ENCODE measurements around the gene RBFOX1.

The RBFOX1 gene

DNA sequence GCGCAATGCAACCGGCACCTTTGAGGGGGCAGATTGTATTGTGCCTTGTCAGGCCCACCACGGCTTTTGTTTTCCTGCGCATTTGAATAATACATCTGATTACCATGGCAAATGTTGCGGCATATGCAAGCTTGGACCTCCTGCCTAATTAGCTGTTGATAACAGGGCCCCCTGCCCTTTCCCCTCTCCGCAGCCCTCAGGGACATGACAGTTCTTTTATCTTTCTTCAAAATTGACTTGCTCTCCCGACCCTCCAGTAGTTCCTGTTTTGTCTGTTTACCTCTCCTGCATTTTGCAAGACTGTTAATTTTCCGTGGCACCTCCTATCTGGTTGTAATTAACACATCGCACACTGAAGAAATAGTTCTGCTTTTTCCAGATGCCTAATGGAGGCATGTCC, 86.8 kb downstream of the RBFOX1 start:
- no peaks in the 10 kb centered on the region for H3K9me2 ChIP-seq (replicated peaks; ENCODE audit: low read depth, low read length)
- H4K20me1 ChIP-seq (ENCODE audit: insufficient read depth, low read length, poor library complexity, severe bottlenecking): no peaks in the 10 kb centered on the region
- no peak overlapping the region for H2AFZ ChIP-seq (ENCODE audit: low read length)
- H3K4me2 ChIP-seq (ENCODE audit: low read depth, low read length, poor library complexity, severe bottlenecking): no peak overlapping the region
- no peak overlapping the region for H3K4me3 ChIP-seq (ENCODE audit: low read length, poor library complexity, severe bottlenecking)
- H3F3A ChIP-seq (ENCODE audit: low read depth): no peaks in the 10 kb centered on the region
- no peak overlapping the region for H3K9ac ChIP-seq (ENCODE audit: low read depth, low read length, poor library complexity, severe bottlenecking)
- H3K4me1 ChIP-seq (ENCODE audit: insufficient read depth, low read length, poor library complexity, severe bottlenecking): no peaks in the 10 kb centered on the region
- H3K79me2 ChIP-seq (ENCODE audit: insufficient read depth, low read length): no peaks in the 10 kb centered on the region
- H3K27me3 ChIP-seq (ENCODE audit: insufficient read depth, low read length, poor library complexity, severe bottlenecking): no peaks in the 10 kb centered on the region
- H3K9me3 ChIP-seq (ENCODE audit: insufficient read depth, low read depth, low read length): no peaks in the 10 kb centered on the region
- TF ChIP-seq EZH2phosphoT487 (IDR thresholded peaks at IDR 0.05; ENCODE audit: borderline replicate concordance) (no peak), CTCF (conservative IDR thresholded peaks at IDR 0.05; ENCODE audit: low read length) (no peak)
- no peaks in the 10 kb centered on the region for H3K36me3 ChIP-seq (ENCODE audit: insufficient read depth, low read length)

- no peaks in the 10 kb centered on the region for H3K9me3 ChIP-seq (ENCODE audit: insufficient read depth, low read depth, low read length)
- H3K4me3 ChIP-seq (ENCODE audit: low read length, poor library complexity, severe bottlenecking): no peak overlapping the region
- H3K36me3 ChIP-seq (ENCODE audit: insufficient read depth, low read length): no peaks in the 10 kb centered on the region
- no peak overlapping the region for H3K4me2 ChIP-seq (ENCODE audit: low read depth, low read length, poor library complexity, severe bottlenecking)
- no peak overlapping the region for H3K9ac ChIP-seq (ENCODE audit: low read depth, low read length, poor library complexity, severe bottlenecking)
- no peaks in the 10 kb centered on the region for H3F3A ChIP-seq (ENCODE audit: low read depth)
- no peaks in the 10 kb centered on the region for H3K79me2 ChIP-seq (ENCODE audit: insufficient read depth, low read length)
- H2AFZ ChIP-seq (ENCODE audit: low read length): no peak overlapping the region
- H3K27me3 ChIP-seq (ENCODE audit: insufficient read depth, low read length, poor library complexity, severe bottlenecking): no peaks in the 10 kb centered on the region
- TF ChIP-seq EZH2phosphoT487 (IDR thresholded peaks at IDR 0.05; ENCODE audit: borderline replicate concordance): no peak
- no peak for TF ChIP-seq CTCF (conservative IDR thresholded peaks at IDR 0.05; ENCODE audit: low read length)
- H3K9me2 ChIP-seq (replicated peaks; ENCODE audit: low read depth, low read length): no peaks in the 10 kb centered on the region
- H4K20me1 ChIP-seq (ENCODE audit: insufficient read depth, low read length, poor library complexity, severe bottlenecking): no peaks in the 10 kb centered on the region
- no peaks in the 10 kb centered on the region for H3K4me1 ChIP-seq (ENCODE audit: insufficient read depth, low read length, poor library complexity, severe bottlenecking)
Measured at GRCh38 chr16:7420079-7420478, 87.4 kb downstream of the RBFOX1 start.

GRCh38 chr16:7420843-7421242, 88.2 kb downstream of the RBFOX1 start:
- Histone ChIP-seq H3K4me3 (ENCODE audit: low read length, poor library complexity, severe bottlenecking) (no peak overlapping the region), H2AFZ (ENCODE audit: low read length) (no peak overlapping the region), H3K36me3 (ENCODE audit: insufficient read depth, low read length) (no peaks in the 10 kb centered on the region), H3K4me1 (ENCODE audit: insufficient read depth, low read length, poor library complexity, severe bottlenecking) (no peaks in the 10 kb centered on the region), H3K27me3 (ENCODE audit: insufficient read depth, low read length, poor library complexity, severe bottlenecking) (no peaks in the 10 kb centered on the region), H3K9me3 (ENCODE audit: insufficient read depth, low read depth, low read length) (no peaks in the 10 kb centered on the region), H4K20me1 (ENCODE audit: insufficient read depth, low read length, poor library complexity, severe bottlenecking) (no peaks in the 10 kb centered on the region), H3K9me2 (replicated peaks; ENCODE audit: low read depth, low read length) (no peaks in the 10 kb centered on the region), H3K79me2 (ENCODE audit: insufficient read depth, low read length) (no peaks in the 10 kb centered on the region), H3K4me2 (ENCODE audit: low read depth, low read length, poor library complexity, severe bottlenecking) (no peak overlapping the region), H3K9ac (ENCODE audit: low read depth, low read length, poor library complexity, severe bottlenecking) (no peak overlapping the region), H3F3A (ENCODE audit: low read depth) (no peaks in the 10 kb centered on the region)
- TF ChIP-seq EZH2phosphoT487 (IDR thresholded peaks at IDR 0.05; ENCODE audit: borderline replicate concordance): no peak
- TF ChIP-seq CTCF (conservative IDR thresholded peaks at IDR 0.05; ENCODE audit: low read length): no peak
